Neutrophil (primary cell): ENCODE data around the gene ZC3H13.
A peak's percentile ranks its signal among the peaks of the same experiment; 100 is the strongest.

Experiments used
- H3K27ac ChIP-seq: fragments of 200-600 bp; sonication (generic); 2 replicates; pipeline ENCODE4 v1.5.1; 2016; ENCODE audit warnings: mild to moderate bottlenecking, moderate library complexity
- H3K27me3 ChIP-seq: fragments of 200-600 bp; sonication (generic); 2 replicates; pipeline ENCODE4 v1.6.0; 2016; ENCODE audit warnings: mild to moderate bottlenecking
- H3K36me3 ChIP-seq: fragments of 200-600 bp; sonication (generic); 2 replicates; pipeline ENCODE4 v1.5.1; 2017
- H3K4me1 ChIP-seq, 2 experiments: fragments of 200-600 bp in 1 of 2; sonication (generic) in 1 of 2; 1 replicate in 1 of 2; 2 replicates in 1 of 2; pipeline versions ENCODE4 v1.5.1 to v1.6.1; 2013 to 2016; ENCODE audit warnings: low read depth in 1 of 2, low read length in 1 of 2, mild to moderate bottlenecking in 1 of 2, moderate library complexity in 1 of 2; ENCODE audit not compliant: control insufficient read depth in 1 of 2, insufficient read depth in 1 of 2
- H3K4me3 ChIP-seq, 2 experiments: fragments of 200-600 bp in 1 of 2; sonication (generic) in 1 of 2; 1 replicate in 1 of 2; 2 replicates in 1 of 2; pipeline ENCODE4 v1.5.1; 2013 to 2016; ENCODE audit warnings: low read depth in 1 of 2, low read length in 1 of 2, mild to moderate bottlenecking in 1 of 2, moderate library complexity in 1 of 2
- H3K9me3 ChIP-seq: fragments of 200-600 bp; sonication (generic); 2 replicates; pipeline ENCODE4 v1.5.1; 2016
- CTCF ChIP-seq: fragments of 200-600 bp; sonication (generic); IDR thresholded peaks from 2 replicates; pipeline ENCODE4 v1.5.1; 2016; ENCODE audit warnings: antibody characterized with exemption

ZC3H13 gene

GRCh38 chr13:46008631-46009030, 43.9 kb downstream of the ZC3H13 start:
- Histone ChIP-seq H3K4me1 (peaks cover 10% of the 10 kb centered on the region in 2 experiments), H3K36me3 (peaks cover 36% of the 10 kb centered on the region), H3K4me3 (no peak overlapping the region), H3K9me3 (no peaks in the 10 kb centered on the region), H3K27me3 (no peaks in the 10 kb centered on the region), H3K27ac (no peak overlapping the region)
- no peak for TF ChIP-seq CTCF

- Histone ChIP-seq H3K9me3 (no peaks in the 10 kb centered on the region), H3K36me3 (peaks cover 48% of the 10 kb centered on the region), H3K4me1 (peaks cover 10% of the 10 kb centered on the region in 2 experiments), H3K4me3 (no peak overlapping the region), H3K27ac (no peak overlapping the region), H3K27me3 (no peaks in the 10 kb centered on the region)
- TF ChIP-seq CTCF: no peak
Observed at GRCh38 chr13:46006688-46007452, 45.7 kb downstream of the ZC3H13 start.

DNA sequence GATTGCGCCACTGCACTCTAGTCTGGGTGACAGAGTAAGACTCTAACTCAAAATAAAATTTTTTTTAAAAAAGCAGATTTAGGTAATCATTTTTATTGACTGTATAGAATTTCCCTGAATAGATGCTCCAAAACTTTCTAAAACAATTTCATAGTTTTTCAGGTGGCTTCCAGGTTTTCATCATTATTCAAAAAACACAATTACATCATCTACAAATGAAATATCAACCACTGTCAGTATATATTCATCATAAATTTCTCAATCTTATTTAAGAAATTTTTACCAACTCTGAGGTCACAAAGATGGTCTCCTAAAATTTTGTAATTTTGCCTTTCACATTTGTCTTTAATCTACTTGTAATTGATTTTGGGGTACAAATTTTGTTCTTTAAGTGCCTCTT, 48.1 kb downstream of the ZC3H13 start:
- H3K27me3 ChIP-seq: no peaks in the 10 kb centered on the region
- peaks cover 10% of the 10 kb centered on the region in 2 experiments for H3K4me1 ChIP-seq
- TF ChIP-seq CTCF: no peak
- H3K27ac ChIP-seq: peak overlapping the region; percentile 46
- H3K4me3 ChIP-seq: no peak overlapping the region
- no peaks in the 10 kb centered on the region for H3K9me3 ChIP-seq
- peaks cover 56% of the 10 kb centered on the region for H3K36me3 ChIP-seq

GRCh38 chr13:45996631-45997030, 55.9 kb downstream of the ZC3H13 start:
- no peak for TF ChIP-seq CTCF
- Histone ChIP-seq H3K27ac (no peak overlapping the region), H3K36me3 (peaks cover 28% of the 10 kb centered on the region), H3K4me3 (no peak overlapping the region), H3K9me3 (no peaks in the 10 kb centered on the region), H3K27me3 (no peaks in the 10 kb centered on the region), H3K4me1 (no peaks in the 10 kb centered on the region)

DNA sequence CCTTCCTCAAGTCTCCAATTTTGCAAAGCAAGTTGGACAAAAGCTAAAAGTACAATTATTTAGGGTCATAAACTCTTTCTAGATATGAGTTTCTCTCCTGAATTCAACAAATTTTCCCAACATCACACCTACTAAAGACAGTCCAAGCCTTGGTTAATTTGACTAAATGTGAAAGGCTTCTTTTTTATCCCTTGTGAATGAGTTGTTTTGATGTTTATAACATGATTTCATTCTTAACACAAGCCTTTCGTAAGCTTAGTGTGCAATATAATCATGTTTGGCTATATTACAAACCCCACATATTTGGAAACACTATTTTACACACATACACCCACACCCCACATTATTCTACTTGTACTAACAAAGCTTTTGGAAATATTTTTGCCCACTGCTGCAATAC, 57.3 kb downstream of the ZC3H13 start:
- no peak for TF ChIP-seq CTCF
- Histone ChIP-seq H3K4me3 (no peak overlapping the region), H3K27ac (no peak overlapping the region), H3K9me3 (no peaks in the 10 kb centered on the region), H3K4me1 (no peaks in the 10 kb centered on the region), H3K36me3 (peaks cover 14% of the 10 kb centered on the region), H3K27me3 (no peaks in the 10 kb centered on the region)
